ENCODE data around the gene DCUN1D2.

Gene DCUN1D2

DNA sequence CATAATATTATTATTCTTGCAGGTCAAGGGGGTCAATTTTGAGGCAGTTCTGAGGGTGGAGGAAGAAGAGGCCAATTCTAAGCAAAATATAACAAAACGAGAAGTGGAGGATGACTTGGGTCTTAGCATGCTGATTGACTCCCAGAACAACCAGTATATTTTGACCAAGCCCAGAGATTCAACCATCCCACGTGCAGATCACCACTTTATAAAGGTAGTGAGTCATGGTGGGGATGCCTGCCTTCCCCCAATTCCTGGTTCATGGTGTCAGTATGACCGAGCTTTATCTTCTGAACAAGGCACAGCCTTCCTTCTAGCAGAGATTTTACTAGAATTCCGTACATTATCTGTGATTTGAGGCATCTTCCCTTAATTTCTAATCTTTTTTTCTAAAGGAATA, 9.4 kb upstream of the DCUN1D2 start:
- H3K4me3 ChIP-seq (ENCODE audit: low read depth in 1 of 2, low read length in 1 of 2): no peak overlapping the region
- peaks cover 100% of the 10 kb centered on the region for H3K36me3 ChIP-seq
- no peaks in the 10 kb centered on the region for H3K27me3 ChIP-seq
- TF ChIP-seq CTCF (IDR thresholded peaks at IDR 0.05): no peak
- H3K4me1 ChIP-seq (ENCODE audit: control insufficient read depth in 1 of 2, insufficient read depth in 1 of 2, low read depth in 1 of 2, low read length in 1 of 2): no peaks in the 10 kb centered on the region
- H3K9me3 ChIP-seq: no peaks in the 10 kb centered on the region
- H3K27ac ChIP-seq: no peak overlapping the region

DNA sequence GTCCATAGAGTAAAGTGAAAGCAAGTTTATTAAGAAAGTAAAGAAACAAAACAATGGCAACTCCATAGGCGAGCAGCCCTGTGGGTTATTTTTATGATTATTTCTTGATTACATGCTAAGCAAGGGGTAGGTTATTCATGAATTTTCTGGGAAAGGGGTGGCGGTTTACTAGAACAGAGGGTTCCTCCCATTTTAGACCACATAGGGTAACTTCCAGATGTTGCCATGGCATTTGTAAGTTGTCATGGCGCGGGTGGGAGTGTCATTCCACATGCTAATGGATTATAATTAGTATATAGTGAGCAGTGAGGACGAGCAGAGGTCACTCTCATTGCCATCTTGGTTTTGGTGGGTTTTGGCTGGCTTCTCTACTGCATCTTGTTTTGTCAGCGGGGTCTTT, 8.4 kb upstream of the DCUN1D2 start:
- no peak overlapping the region for H3K4me3 ChIP-seq (ENCODE audit: low read depth in 1 of 2, low read length in 1 of 2)
- no peak for TF ChIP-seq CTCF (IDR thresholded peaks at IDR 0.05)
- peaks cover 4% of the 10 kb centered on the region in 2 experiments for H3K4me1 ChIP-seq (ENCODE audit: control insufficient read depth in 1 of 2, insufficient read depth in 1 of 2, low read depth in 1 of 2, low read length in 1 of 2)
- H3K36me3 ChIP-seq: peaks cover 92% of the 10 kb centered on the region
- H3K9me3 ChIP-seq: no peaks in the 10 kb centered on the region
- no peak overlapping the region for H3K27ac ChIP-seq
- no peaks in the 10 kb centered on the region for H3K27me3 ChIP-seq

- no peak for TF ChIP-seq CTCF (IDR thresholded peaks at IDR 0.05)
- H3K36me3 ChIP-seq: peaks cover 75% of the 10 kb centered on the region
These were observed 6.7 kb upstream of the DCUN1D2 start for GRCh38 chr13:113497217-113497616.

DNA sequence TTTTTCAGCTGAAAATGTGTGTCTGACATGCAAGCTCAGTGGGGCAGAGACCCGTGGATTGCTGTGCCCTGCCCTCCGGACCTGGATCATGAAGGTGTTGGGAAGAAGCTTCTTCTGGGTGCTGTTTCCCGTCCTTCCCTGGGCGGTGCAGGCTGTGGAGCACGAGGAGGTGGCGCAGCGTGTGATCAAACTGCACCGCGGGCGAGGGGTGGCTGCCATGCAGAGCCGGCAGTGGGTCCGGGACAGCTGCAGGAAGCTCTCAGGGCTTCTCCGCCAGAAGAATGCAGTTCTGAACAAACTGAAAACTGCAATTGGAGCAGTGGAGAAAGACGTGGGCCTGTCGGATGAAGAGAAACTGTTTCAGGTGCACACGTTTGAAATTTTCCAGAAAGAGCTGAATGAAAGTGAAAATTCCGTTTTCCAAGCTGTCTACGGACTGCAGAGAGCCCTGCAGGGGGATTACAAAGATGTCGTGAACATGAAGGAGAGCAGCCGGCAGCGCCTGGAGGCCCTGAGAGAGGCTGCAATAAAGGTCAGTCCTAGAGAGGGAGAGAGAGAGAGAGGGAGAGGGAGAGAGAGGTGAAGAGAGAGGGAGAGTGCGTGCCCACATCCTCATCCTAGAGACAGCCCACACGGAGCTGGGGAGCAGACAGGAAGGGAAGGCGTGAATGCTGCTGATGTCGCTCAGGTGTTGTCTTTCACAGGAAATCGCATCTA, 5.1 kb upstream of the DCUN1D2 start:
- peaks cover 30 to 31% of the 10 kb centered on the region in 2 experiments for H3K4me1 ChIP-seq (ENCODE audit: control insufficient read depth in 1 of 2, insufficient read depth in 1 of 2, low read depth in 1 of 2, low read length in 1 of 2)
- H3K36me3 ChIP-seq: peaks cover 59% of the 10 kb centered on the region
- TF ChIP-seq CTCF (IDR thresholded peaks at IDR 0.05): no peak
- no peak overlapping the region for H3K4me3 ChIP-seq (ENCODE audit: low read depth in 1 of 2, low read length in 1 of 2)
- no peaks in the 10 kb centered on the region for H3K9me3 ChIP-seq
- H3K27ac ChIP-seq: no peak overlapping the region
- H3K27me3 ChIP-seq: no peaks in the 10 kb centered on the region

More at GRCh38 chr13:113497217-113497616, 6.7 kb upstream of the DCUN1D2 start:
- Histone ChIP-seq H3K9me3 (no peaks in the 10 kb centered on the region), H3K4me1 (ENCODE audit: control insufficient read depth in 1 of 2, insufficient read depth in 1 of 2, low read depth in 1 of 2, low read length in 1 of 2) (peaks cover 21% of the 10 kb centered on the region in 2 experiments), H3K27me3 (no peaks in the 10 kb centered on the region), H3K27ac (no peak overlapping the region), H3K4me3 (ENCODE audit: low read depth in 1 of 2, low read length in 1 of 2) (no peak overlapping the region)

GRCh38 chr13:113493315-113493951, 2.9 kb upstream of the DCUN1D2 start:
- Histone ChIP-seq H3K4me3 (ENCODE audit: low read depth in 1 of 2, low read length in 1 of 2) (peak overlapping the region; percentile 88 to 99), H3K27ac (peak overlapping the region; percentile 98), H3K4me1 (ENCODE audit: control insufficient read depth in 1 of 2, insufficient read depth in 1 of 2, low read depth in 1 of 2, low read length in 1 of 2) (peaks cover 48% of the 10 kb centered on the region in 2 experiments), H3K9me3 (no peaks in the 10 kb centered on the region), H3K36me3 (peaks cover 37% of the 10 kb centered on the region), H3K27me3 (peaks cover 8% of the 10 kb centered on the region)
- TF ChIP-seq CTCF (IDR thresholded peaks at IDR 0.05): no peak
